CD4-positive, alpha-beta T cell treated with Interleukin-6 for 4 hours (primary cell): ENCODE measurements around the gene PRLR.
A peak's percentile ranks its signal among the peaks of the same experiment; 100 is the strongest.
"Not testable (repeated sequence)": the region's sequence is repeated elsewhere in the genome, so short reads cannot be mapped to it uniquely, and the experiment has no call there.

ENCODE experiments used
- DNase-seq: peaks from one replicate; pipeline ENCODE4 v3.0.0-alpha.2; 2020; ENCODE audit warnings: mixed read lengths

PRLR gene

GRCh38 chr5:35194635-35195471 is 35.4 kb downstream of the PRLR start:
- no peak for DNase-seq

- DNase-seq = no peak
Measured at GRCh38 chr5:35192506-35192905, 37.8 kb downstream of the PRLR start.

GRCh38 chr5:35189801-35190200 is 40.5 kb downstream of the PRLR start:
- DNase-seq = not testable (repeated sequence)

- no peak for DNase-seq
Measured at GRCh38 chr5:35188031-35188457, 42.2 kb downstream of the PRLR start.

GRCh38 chr5:35187621-35188020 is 42.7 kb downstream of the PRLR start:
- DNase-seq = not testable (repeated sequence)

- no peak for DNase-seq
Measured at GRCh38 chr5:35186749-35187148, 43.5 kb downstream of the PRLR start.

- DNase-seq = no peak
Measured at GRCh38 chr5:35185518-35185917, 44.8 kb downstream of the PRLR start.

GRCh38 chr5:35183556-35183955 is 46.7 kb downstream of the PRLR start:
- DNase-seq = no peak

- peak; percentile 5 for DNase-seq
Measured at GRCh38 chr5:35182910-35183535, 47.3 kb downstream of the PRLR start.

- no peak for DNase-seq
Measured at GRCh38 chr5:35182486-35182885, 47.8 kb downstream of the PRLR start.

GRCh38 chr5:35180046-35180445 is 50.2 kb downstream of the PRLR start:
- no peak for DNase-seq

GRCh38 chr5:35177783-35178182 is 52.5 kb downstream of the PRLR start:
- DNase-seq = no peak

- no peak for DNase-seq
Measured at GRCh38 chr5:35172533-35172932, 57.8 kb downstream of the PRLR start.

- no peak for DNase-seq
Measured at GRCh38 chr5:35171991-35172390, 58.3 kb downstream of the PRLR start.

- no peak for DNase-seq
Measured at GRCh38 chr5:35171078-35171477, 59.2 kb downstream of the PRLR start.

- no peak for DNase-seq
Measured at GRCh38 chr5:35166043-35166442, 64.2 kb downstream of the PRLR start.

GRCh38 chr5:35164860-35165542 is 65.3 kb downstream of the PRLR start:
- DNase-seq = no peak

GRCh38 chr5:35163710-35164033 is 66.6 kb downstream of the PRLR start:
- DNase-seq = no peak

GRCh38 chr5:35162848-35163709 is 67.2 kb downstream of the PRLR start:
- DNase-seq = no peak

- no peak for DNase-seq
Measured at GRCh38 chr5:35161652-35162273, 68.5 kb downstream of the PRLR start.

- DNase-seq = no peak
Measured at GRCh38 chr5:35160486-35161116, 69.7 kb downstream of the PRLR start.

GRCh38 chr5:35159370-35159742 is 70.9 kb downstream of the PRLR start:
- no peak for DNase-seq
